Neuron (in vitro differentiated cells): ENCODE data around the gene TBC1D16.

Experiments
- H2AFZ ChIP-seq: one replicate; pipeline ENCODE4 v1.6.1; 2013; ENCODE audit warnings: low read depth, mild to moderate bottlenecking, inconsistent platforms, low read length, moderate library complexity
- H3K27me3 ChIP-seq: one replicate; pipeline ENCODE4 v1.6.1; 2013; ENCODE audit warnings: low read length; ENCODE audit not compliant: insufficient read depth
- H3K36me3 ChIP-seq: one replicate; pipeline ENCODE4 v1.6.1; 2013; ENCODE audit warnings: low read length; ENCODE audit not compliant: insufficient read depth
- H3K4me1 ChIP-seq: one replicate; pipeline ENCODE4 v1.6.1; 2013; ENCODE audit warnings: low read length; ENCODE audit not compliant: insufficient read depth
- H3K4me3 ChIP-seq: 2 replicates; pipeline ENCODE4 v1.5.1; 2013; ENCODE audit warnings: mild to moderate bottlenecking, low read length, moderate library complexity
- H3K9me3 ChIP-seq: one replicate; pipeline ENCODE4 v1.6.1; 2013; ENCODE audit warnings: low read length

The TBC1D16 gene

GRCh38 chr17:79930062-79930876 is 105.4 kb downstream of the TBC1D16 start:
- peaks cover 28% of the 10 kb centered on the region for H3K4me1 ChIP-seq
- peak overlapping the region; percentile 46 for H3K4me3 ChIP-seq
- H3K27me3 ChIP-seq = no peaks in the 10 kb centered on the region
- no peaks in the 10 kb centered on the region for H3K9me3 ChIP-seq
- H2AFZ ChIP-seq = no peak overlapping the region
- H3K36me3 ChIP-seq = no peaks in the 10 kb centered on the region

GRCh38 chr17:79929257-79930061 is 106.2 kb downstream of the TBC1D16 start:
- Histone ChIP-seq H3K27me3 (no peaks in the 10 kb centered on the region), H3K4me1 (peaks cover 31% of the 10 kb centered on the region), H3K9me3 (no peaks in the 10 kb centered on the region), H3K36me3 (no peaks in the 10 kb centered on the region), H3K4me3 (no peak overlapping the region), H2AFZ (no peak overlapping the region)

- no peaks in the 10 kb centered on the region for H3K36me3 ChIP-seq
- H3K27me3 ChIP-seq = no peaks in the 10 kb centered on the region
- no peaks in the 10 kb centered on the region for H3K9me3 ChIP-seq
- H3K4me3 ChIP-seq = no peak overlapping the region
- H3K4me1 ChIP-seq = peaks cover 31% of the 10 kb centered on the region
- no peak overlapping the region for H2AFZ ChIP-seq
Observed at GRCh38 chr17:79928502-79929256, 107.0 kb downstream of the TBC1D16 start.

- H3K9me3 ChIP-seq = no peaks in the 10 kb centered on the region
- no peaks in the 10 kb centered on the region for H3K36me3 ChIP-seq
- no peak overlapping the region for H2AFZ ChIP-seq
- peaks cover 31% of the 10 kb centered on the region for H3K4me1 ChIP-seq
- no peak overlapping the region for H3K4me3 ChIP-seq
- H3K27me3 ChIP-seq = no peaks in the 10 kb centered on the region
Observed at GRCh38 chr17:79927688-79928501, 107.8 kb downstream of the TBC1D16 start.

- Histone ChIP-seq H3K36me3 (no peaks in the 10 kb centered on the region), H3K4me1 (peaks cover 31% of the 10 kb centered on the region), H3K27me3 (no peaks in the 10 kb centered on the region), H3K4me3 (no peak overlapping the region), H3K9me3 (no peaks in the 10 kb centered on the region), H2AFZ (no peak overlapping the region)
Observed at GRCh38 chr17:79927136-79927661, 108.5 kb downstream of the TBC1D16 start.

GRCh38 chr17:79926605-79927135 is 109.0 kb downstream of the TBC1D16 start:
- Histone ChIP-seq H2AFZ (no peak overlapping the region), H3K9me3 (no peaks in the 10 kb centered on the region), H3K4me3 (no peak overlapping the region), H3K27me3 (no peaks in the 10 kb centered on the region), H3K36me3 (no peaks in the 10 kb centered on the region), H3K4me1 (peaks cover 31% of the 10 kb centered on the region)

- H3K36me3 ChIP-seq = no peaks in the 10 kb centered on the region
- H3K4me1 ChIP-seq = peaks cover 29% of the 10 kb centered on the region
Observed at GRCh38 chr17:79926142-79926604, 109.5 kb downstream of the TBC1D16 start.

GRCh38 chr17:79925242-79925957 is 110.3 kb downstream of the TBC1D16 start:
- no peaks in the 10 kb centered on the region for H3K9me3 ChIP-seq
- no peaks in the 10 kb centered on the region for H3K27me3 ChIP-seq
- H2AFZ ChIP-seq = no peak overlapping the region
- peaks cover 22% of the 10 kb centered on the region for H3K4me1 ChIP-seq
- no peaks in the 10 kb centered on the region for H3K36me3 ChIP-seq
- no peak overlapping the region for H3K4me3 ChIP-seq

More at GRCh38 chr17:79926142-79926604, 109.5 kb downstream of the TBC1D16 start:
- Histone ChIP-seq H3K27me3 (no peaks in the 10 kb centered on the region), H2AFZ (no peak overlapping the region), H3K4me3 (no peak overlapping the region), H3K9me3 (no peaks in the 10 kb centered on the region)

GRCh38 chr17:79924639-79924976 is 111.1 kb downstream of the TBC1D16 start:
- Histone ChIP-seq H3K9me3 (no peaks in the 10 kb centered on the region), H3K4me1 (peaks cover 23% of the 10 kb centered on the region), H2AFZ (no peak overlapping the region), H3K27me3 (peaks cover 3% of the 10 kb centered on the region), H3K4me3 (no peak overlapping the region), H3K36me3 (no peaks in the 10 kb centered on the region)

- peaks cover 7% of the 10 kb centered on the region for H3K27me3 ChIP-seq
- H3K36me3 ChIP-seq = no peaks in the 10 kb centered on the region
- H3K4me3 ChIP-seq = no peak overlapping the region
- peaks cover 23% of the 10 kb centered on the region for H3K4me1 ChIP-seq
- H2AFZ ChIP-seq = no peak overlapping the region
- H3K9me3 ChIP-seq = no peaks in the 10 kb centered on the region
Observed at GRCh38 chr17:79923974-79924638, 111.6 kb downstream of the TBC1D16 start.

- Histone ChIP-seq H3K4me3 (no peak overlapping the region), H2AFZ (no peak overlapping the region), H3K27me3 (peaks cover 17% of the 10 kb centered on the region), H3K4me1 (peaks cover 23% of the 10 kb centered on the region), H3K9me3 (no peaks in the 10 kb centered on the region), H3K36me3 (no peaks in the 10 kb centered on the region)
Observed at GRCh38 chr17:79922798-79923197, 112.9 kb downstream of the TBC1D16 start.
